MCF 10A (cell line): ENCODE results near the gene KCND2. TPM values are rescaled to one million over a fixed set of nuclear protein-coding genes. Genes with fewer than 3 reads are reported as not detected.
"Not testable (repeated sequence)": the region's sequence is repeated elsewhere in the genome, so short reads cannot be mapped to it uniquely, and the experiment has no call there.

ENCODE experiments used
- BruUV-seq: library from RNA; stranded (reverse); fragments of 400-500 nt; replicated peaks from 2 replicates; lab custom pipeline; 2021; lab: Mats Ljungman, UMichigan
- CTCF ChIA-PET: fragments of 300-600 bp; sonication (Branson Sonifier 250); formaldehyde crosslinking; extraction: SDS; loops from one replicate; lab custom pipeline; 2021; ENCODE audit warnings: antibody characterized with exemption, inconsistent platforms; lab: Yijun Ruan, JAX
- POLR2A ChIA-PET: fragments of 300-600, 350-650 bp; sonication (Branson Sonifier 250); formaldehyde crosslinking; extraction: SDS; loops from one replicate; lab custom pipeline; 2020; ENCODE audit warnings: antibody characterized with exemption, inconsistent platforms; lab: Yijun Ruan, JAX
- DNase-seq: peaks from one replicate; pipeline ENCODE4 v3.0.0-alpha.2; 2018; ENCODE audit not compliant: unreplicated experiment
- H3K27ac Mint-ChIP-seq: one replicate; pipeline ENCODE4 v1.8.0; 2022; ENCODE audit warnings: mild to moderate bottlenecking, low read depth, mixed read lengths; ENCODE audit not compliant: unreplicated experiment
- H3K27me3 Mint-ChIP-seq: one replicate; pipeline ENCODE4 v1.8.0; 2022; ENCODE audit warnings: mixed read lengths; ENCODE audit not compliant: insufficient read depth, unreplicated experiment
- H3K36me3 Mint-ChIP-seq: one replicate; pipeline ENCODE4 v1.8.0; 2022; ENCODE audit warnings: mild to moderate bottlenecking, moderate library complexity, mixed read lengths; ENCODE audit not compliant: insufficient read depth, unreplicated experiment
- H3K4me1 Mint-ChIP-seq: one replicate; pipeline ENCODE4 v1.8.0; 2022; ENCODE audit warnings: mixed read lengths; ENCODE audit not compliant: insufficient read depth, unreplicated experiment
- H3K4me3 Mint-ChIP-seq: one replicate; pipeline ENCODE4 v1.8.0; 2022; ENCODE audit warnings: mild to moderate bottlenecking, moderate library complexity, mixed read lengths; ENCODE audit not compliant: unreplicated experiment
- H3K9me3 Mint-ChIP-seq: one replicate; pipeline ENCODE4 v1.8.0; 2022; ENCODE audit warnings: mixed read lengths; ENCODE audit not compliant: unreplicated experiment
- CTCF ChIP-seq: fragments of 200-600 bp; IDR thresholded peaks from one replicate; pipeline ENCODE4 v1.8.0; 2022; ENCODE audit warnings: antibody characterized with exemption, mild to moderate bottlenecking; ENCODE audit not compliant: unreplicated experiment
- intact Hi-C: fragments of 100-400 bp; cut with micrococcal nuclease; formaldehyde crosslinking; loops from 2 replicates; pipeline ENCODE4 v1.14.1; 2022
- total RNA-seq: library from RNA; stranded (reverse); gene quantifications from 2 replicates; pipeline ENCODE4 v1.2.3, GENCODE V29; 2022

Gene KCND2
- total RNA-seq, 1 experiment from 2014 or later, result not detected

- CTCF ChIA-PET, result no interaction called here
- Mint-ChIP-seq H3K4me1 (no peaks in the 10 kb centered on the region), H3K4me3 (no peak overlapping the region), H3K27me3 (peaks cover 66% of the 10 kb centered on the region), H3K27ac (no peak overlapping the region), H3K36me3 (no peaks in the 10 kb centered on the region), H3K9me3 (no peaks in the 10 kb centered on the region)
- BruUV-seq, result no TSS peak
- POLR2A ChIA-PET, result no interaction called here
- no peak for DNase-seq
- intact Hi-C loops, result no loop called here
- no peak for TF ChIP-seq CTCF
Observed at GRCh38 chr7:120770206-120770605, 497.2 kb downstream of the KCND2 start.

GRCh38 chr7:120774481-120774880, 501.5 kb downstream of the KCND2 start:
- intact Hi-C loops, result no loop called here
- POLR2A ChIA-PET, result no interaction called here
- H3K36me3 Mint-ChIP-seq, result no peaks in the 10 kb centered on the region
- no peak overlapping the region for H3K27ac Mint-ChIP-seq
- no peak for TF ChIP-seq CTCF
- no peaks in the 10 kb centered on the region for H3K9me3 Mint-ChIP-seq
- no TSS peak for BruUV-seq
- CTCF ChIA-PET, result no interaction called here
- peaks cover 41% of the 10 kb centered on the region for H3K27me3 Mint-ChIP-seq
- H3K4me1 Mint-ChIP-seq, result no peaks in the 10 kb centered on the region
- DNase-seq, result no peak
- H3K4me3 Mint-ChIP-seq, result no peak overlapping the region

- intact Hi-C loops, result no loop called here
- CTCF ChIA-PET, result interaction anchor here (0.6 to 1.4 kb wide), 2 partner anchors 17 to 36 kb away, joined by 4 to 5 read pairs; no protein-coding TSS in a partner anchor
- H3K36me3 Mint-ChIP-seq, result no peaks in the 10 kb centered on the region
Observed at GRCh38 chr7:120775755-120776154, 502.8 kb downstream of the KCND2 start.

GRCh38 chr7:120779078-120779477, 506.1 kb downstream of the KCND2 start:
- H3K27me3 Mint-ChIP-seq, BruUV-seq, H3K9me3 Mint-ChIP-seq, H3K36me3 Mint-ChIP-seq, H3K4me1 Mint-ChIP-seq, H3K4me3 Mint-ChIP-seq, POLR2A ChIA-PET, H3K27ac Mint-ChIP-seq, intact Hi-C loops, DNase-seq: not testable (repeated sequence)
- CTCF ChIA-PET, result interaction anchor here (0.7 kb wide), 1 partner anchor 38 kb away, joined by 3 read pairs; no protein-coding TSS in a partner anchor

More at GRCh38 chr7:120775755-120776154, 502.8 kb downstream of the KCND2 start:
- H3K27me3 Mint-ChIP-seq, result peaks cover 28% of the 10 kb centered on the region
- no TSS peak for BruUV-seq
- DNase-seq, result no peak
- H3K9me3 Mint-ChIP-seq, result no peaks in the 10 kb centered on the region
- H3K4me1 Mint-ChIP-seq, result no peaks in the 10 kb centered on the region
- POLR2A ChIA-PET, result no interaction called here
- no peak for TF ChIP-seq CTCF
- H3K27ac Mint-ChIP-seq, result no peak overlapping the region
- H3K4me3 Mint-ChIP-seq, result no peak overlapping the region

- H3K4me1 Mint-ChIP-seq, intact Hi-C loops, POLR2A ChIA-PET, H3K27me3 Mint-ChIP-seq, H3K9me3 Mint-ChIP-seq, H3K27ac Mint-ChIP-seq, H3K4me3 Mint-ChIP-seq, BruUV-seq, H3K36me3 Mint-ChIP-seq, DNase-seq: not testable (repeated sequence)
- CTCF ChIA-PET, result interaction anchor here (1.4 kb wide), 1 partner anchor 12 kb away, joined by 6 read pairs; no protein-coding TSS in a partner anchor
Observed at GRCh38 chr7:120780451-120780850, 507.5 kb downstream of the KCND2 start.
